GM20000 (cell line): ENCODE results near the gene COQ3.

Source experiments
- DNase-seq: peaks from one replicate; pipeline ENCODE4 v3.0.0; 2012; ENCODE audit warnings: low spot score
- CTCF ChIP-seq: IDR thresholded peaks from 2 replicates; pipeline ENCODE4 v1.5.1; 2012; ENCODE audit warnings: mild to moderate bottlenecking, control low read depth; ENCODE audit errors: extremely low read depth, missing control alignments

The COQ3 gene

GRCh38 chr6:99415446-99415845 lies 21.5 kb upstream of the COQ3 start:
- DNase-seq = no peak
- no peak for TF ChIP-seq CTCF

- no peak for TF ChIP-seq CTCF
- no peak for DNase-seq
Measured at GRCh38 chr6:99412065-99412464, 18.1 kb upstream of the COQ3 start.

GRCh38 chr6:99409672-99410071 lies 15.7 kb upstream of the COQ3 start:
- no peak for DNase-seq
- no peak for TF ChIP-seq CTCF

GRCh38 chr6:99407076-99407475 lies 13.1 kb upstream of the COQ3 start:
- DNase-seq = no peak

GRCh38 chr6:99402448-99402847 lies 8.5 kb upstream of the COQ3 start:
- DNase-seq = no peak
- no peak for TF ChIP-seq CTCF

More at GRCh38 chr6:99407076-99407475, 13.1 kb upstream of the COQ3 start:
- no peak for TF ChIP-seq CTCF

- no peak for TF ChIP-seq CTCF
- DNase-seq = no peak
Measured at GRCh38 chr6:99397287-99397686, 3.3 kb upstream of the COQ3 start.

- no peak for DNase-seq
- no peak for TF ChIP-seq CTCF
Measured at GRCh38 chr6:99393366-99393697, 663 bp downstream of the COQ3 start.
